NB4 (cell line): Measurements from ENCODE around the gene DUOX2.

Experiments
- MYC ChIP-seq: IDR thresholded peaks from 2 replicates; pipeline ENCODE4 v1.6.1; 2011; ENCODE audit warnings: low read depth, low read length
- POLR2A ChIP-seq: IDR thresholded peaks from 2 replicates; pipeline ENCODE4 v1.6.1; 2011; ENCODE audit warnings: mild to moderate bottlenecking; ENCODE audit not compliant: insufficient read length; ENCODE audit errors: extremely low read depth
- TF ChIP-seq, protein P1 (sequence below): IDR thresholded peaks from one replicate; pipeline ENCODE4 v1.5.1; 2012; ENCODE audit warnings: low read depth, low read length
- TF ChIP-seq, protein P2 (sequence below): IDR thresholded peaks from 2 replicates; pipeline ENCODE4 v1.6.1; 2011; ENCODE audit warnings: low read depth, low read length

DNA sequence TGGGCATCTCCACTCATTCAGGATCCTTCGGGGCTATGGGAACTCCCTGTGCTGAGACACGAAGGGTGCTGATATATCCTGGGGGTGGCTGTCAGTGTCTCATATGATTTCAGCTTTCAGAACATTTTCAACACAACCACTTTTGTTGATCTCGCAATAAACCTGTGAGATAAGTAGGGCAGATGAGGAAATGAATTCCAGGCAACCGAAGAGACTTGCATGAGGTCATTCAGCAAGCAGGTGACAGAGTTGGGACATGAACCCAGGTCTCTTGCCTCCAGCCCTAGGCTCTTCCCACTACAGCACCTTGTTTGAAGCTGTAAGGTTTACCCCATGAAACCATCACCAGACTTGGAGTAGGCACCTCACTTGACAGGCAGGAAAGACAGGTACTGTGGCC is 32.4 kb upstream of the DUOX2 start:
- TF ChIP-seq, protein P1, sequence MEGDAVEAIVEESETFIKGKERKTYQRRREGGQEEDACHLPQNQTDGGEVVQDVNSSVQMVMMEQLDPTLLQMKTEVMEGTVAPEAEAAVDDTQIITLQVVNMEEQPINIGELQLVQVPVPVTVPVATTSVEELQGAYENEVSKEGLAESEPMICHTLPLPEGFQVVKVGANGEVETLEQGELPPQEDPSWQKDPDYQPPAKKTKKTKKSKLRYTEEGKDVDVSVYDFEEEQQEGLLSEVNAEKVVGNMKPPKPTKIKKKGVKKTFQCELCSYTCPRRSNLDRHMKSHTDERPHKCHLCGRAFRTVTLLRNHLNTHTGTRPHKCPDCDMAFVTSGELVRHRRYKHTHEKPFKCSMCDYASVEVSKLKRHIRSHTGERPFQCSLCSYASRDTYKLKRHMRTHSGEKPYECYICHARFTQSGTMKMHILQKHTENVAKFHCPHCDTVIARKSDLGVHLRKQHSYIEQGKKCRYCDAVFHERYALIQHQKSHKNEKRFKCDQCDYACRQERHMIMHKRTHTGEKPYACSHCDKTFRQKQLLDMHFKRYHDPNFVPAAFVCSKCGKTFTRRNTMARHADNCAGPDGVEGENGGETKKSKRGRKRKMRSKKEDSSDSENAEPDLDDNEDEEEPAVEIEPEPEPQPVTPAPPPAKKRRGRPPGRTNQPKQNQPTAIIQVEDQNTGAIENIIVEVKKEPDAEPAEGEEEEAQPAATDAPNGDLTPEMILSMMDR, result no peak
- TF ChIP-seq POLR2A, result no peak
- TF ChIP-seq MYC, result no peak
- TF ChIP-seq, protein P2, sequence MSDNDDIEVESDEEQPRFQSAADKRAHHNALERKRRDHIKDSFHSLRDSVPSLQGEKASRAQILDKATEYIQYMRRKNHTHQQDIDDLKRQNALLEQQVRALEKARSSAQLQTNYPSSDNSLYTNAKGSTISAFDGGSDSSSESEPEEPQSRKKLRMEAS, result no peak
